ENCODE measurements around the gene OTUD6A. TPM values are rescaled to one million over a fixed set of nuclear protein-coding genes. Genes with fewer than 3 reads are reported as not detected.
A peak's percentile ranks its signal among the peaks of the same experiment; 100 is the strongest.
"Not testable (repeated sequence)": the region's sequence is repeated elsewhere in the genome, so short reads cannot be mapped to it uniquely, and the experiment has no call there.

Gene OTUD6A
- total RNA-seq, 1 donor from 2014 or later = not detected

DNA sequence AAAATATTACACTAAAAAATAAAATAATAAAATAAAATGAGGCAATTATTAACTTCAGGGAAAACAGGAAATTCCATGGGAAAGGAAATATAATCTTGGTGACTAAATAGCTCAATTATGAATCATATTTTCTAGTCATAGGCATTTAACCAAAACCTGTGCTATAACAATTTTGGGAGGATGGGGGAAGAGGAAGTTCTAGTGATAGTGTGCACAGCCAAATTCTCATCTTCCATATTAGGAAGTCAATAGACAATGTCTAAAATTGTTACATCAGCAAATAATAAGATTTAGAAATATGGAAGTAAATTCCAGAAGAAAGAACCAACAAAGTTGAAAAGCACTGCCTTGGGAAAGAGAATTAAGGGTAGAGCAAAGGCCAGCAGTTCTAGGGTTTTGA lies 15.3 kb upstream of the OTUD6A start:
- DNase-seq (ENCODE audit: low read depth, low spot score) = peak; percentile 30

DNA sequence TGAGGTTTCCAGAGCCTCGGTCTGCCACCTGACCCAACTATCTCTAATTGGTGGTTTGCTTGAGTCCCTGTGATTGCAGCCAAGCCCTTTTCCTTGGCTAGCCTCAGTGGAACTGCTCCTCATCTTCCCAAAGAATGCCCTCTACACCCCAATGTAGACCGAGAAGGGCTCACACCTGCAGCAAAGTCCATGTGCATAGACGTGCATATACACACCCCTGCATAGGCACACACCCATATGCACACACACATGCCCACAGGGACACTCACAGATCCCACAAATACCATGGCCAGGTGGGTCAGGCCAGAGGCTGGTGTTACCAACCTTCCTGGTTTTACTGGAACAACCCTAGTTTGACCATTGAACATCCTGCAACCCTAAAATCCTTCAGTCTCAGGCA lies 12.9 kb upstream of the OTUD6A start:
- DNase-seq (ENCODE audit: low read depth, low spot score) = no peak

DNA sequence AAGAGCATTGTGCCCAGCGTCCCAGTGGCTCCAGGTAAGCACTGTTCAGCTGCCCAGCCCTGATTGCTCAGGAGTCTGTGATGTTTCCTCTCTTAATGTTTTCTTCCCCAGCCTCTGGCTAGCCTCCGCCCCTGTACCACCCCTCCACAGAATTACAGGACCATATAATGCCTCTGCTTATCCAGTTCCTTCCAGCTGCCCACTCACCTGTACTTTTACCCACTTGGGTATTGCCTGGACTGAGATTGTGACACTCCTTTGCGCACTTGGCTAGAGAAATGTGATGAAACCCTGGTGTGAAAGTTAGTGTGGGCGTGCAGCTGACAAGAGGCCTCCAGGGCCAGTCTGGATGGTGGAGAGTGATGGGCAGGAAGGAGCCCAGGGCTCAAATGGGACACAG lies 12.3 kb upstream of the OTUD6A start, which contains the start of gene AWAT2:
Gene AWAT2 (minus strand): TSS at position 14 of the 400 bp plus-strand sequence. CDS start 6 bp downstream, at position 8.
- no peak for DNase-seq (ENCODE audit: low read depth, low spot score)

DNA sequence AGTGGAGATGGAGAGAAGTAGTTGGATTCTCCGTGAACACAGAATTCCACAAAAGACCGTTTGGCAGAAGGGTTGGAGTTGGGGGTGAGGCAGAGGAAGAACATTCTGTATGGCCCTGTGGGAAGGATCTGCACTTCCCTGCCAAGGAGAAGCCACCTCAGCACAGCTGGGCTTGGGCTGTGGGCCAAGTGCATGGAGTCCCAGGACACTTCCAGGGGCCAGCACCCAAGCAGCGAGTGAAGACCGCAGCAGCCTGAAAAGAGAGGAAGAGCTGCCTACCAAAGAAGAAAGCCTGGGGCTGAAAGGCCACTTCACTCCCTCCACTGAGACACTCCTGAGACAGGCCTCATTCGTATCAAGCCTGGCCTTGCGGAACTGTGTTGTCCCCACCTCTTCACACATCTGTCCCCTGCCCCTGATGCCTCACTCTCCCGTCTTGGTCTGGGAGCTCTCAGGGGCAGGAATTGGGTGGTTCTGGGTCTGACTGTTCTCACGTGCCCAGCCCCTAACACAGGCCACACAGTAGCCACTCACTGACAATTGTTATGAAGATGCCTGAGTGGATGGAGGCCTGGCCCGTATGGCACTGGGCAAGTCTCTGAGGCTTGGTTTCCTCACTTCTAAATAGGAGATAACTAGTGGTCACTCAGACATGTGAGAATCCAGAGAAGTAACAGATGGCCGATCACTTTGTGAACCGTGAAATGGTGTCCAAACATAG lies 9.2 kb upstream of the OTUD6A start:
- no peak for DNase-seq (ENCODE audit: low read depth, low spot score)

DNA sequence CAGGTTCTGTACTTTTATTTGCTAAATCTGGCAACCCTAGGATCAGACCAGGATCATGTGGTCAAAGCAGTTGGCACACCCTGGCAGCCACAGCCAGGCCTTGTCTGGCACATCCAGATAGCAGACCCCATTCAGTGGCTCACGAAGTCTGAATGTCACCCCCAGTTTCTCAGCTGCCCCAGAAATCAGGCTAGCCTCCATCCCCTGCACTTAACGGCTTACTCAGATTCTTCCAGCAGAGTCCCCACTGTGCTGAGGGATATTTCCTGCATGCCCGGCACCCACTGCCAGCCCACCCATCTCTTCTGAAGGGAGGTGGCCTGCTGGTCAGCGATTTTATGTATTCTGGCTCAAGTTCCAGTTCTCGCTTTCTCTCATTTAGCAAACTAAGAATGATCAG lies 7.9 kb upstream of the OTUD6A start:
- no peak for DNase-seq (ENCODE audit: low read depth, low spot score)

DNA sequence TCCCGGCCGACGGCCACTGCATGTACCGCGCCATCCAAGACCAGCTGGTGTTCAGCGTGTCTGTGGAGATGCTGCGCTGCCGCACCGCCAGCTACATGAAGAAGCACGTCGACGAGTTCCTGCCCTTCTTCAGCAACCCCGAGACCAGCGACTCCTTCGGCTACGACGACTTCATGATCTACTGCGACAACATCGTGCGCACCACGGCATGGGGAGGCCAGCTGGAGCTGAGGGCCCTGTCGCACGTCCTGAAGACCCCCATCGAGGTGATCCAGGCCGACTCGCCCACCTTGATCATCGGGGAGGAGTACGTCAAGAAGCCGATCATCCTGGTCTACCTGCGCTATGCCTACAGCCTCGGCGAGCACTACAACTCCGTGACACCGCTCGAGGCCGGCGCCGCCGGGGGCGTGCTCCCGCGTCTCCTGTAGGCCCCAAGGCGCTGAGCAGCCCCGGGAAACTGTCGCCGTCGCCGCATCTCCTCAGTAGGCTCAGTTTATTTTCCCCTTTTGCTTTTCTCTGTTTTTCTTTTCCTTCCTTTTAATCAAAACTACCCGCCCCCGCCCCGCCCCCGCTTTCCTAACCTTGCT lies 799 bp downstream of the OTUD6A start:
- DNase-seq (ENCODE audit: low read depth, low spot score) = no peak

DNA sequence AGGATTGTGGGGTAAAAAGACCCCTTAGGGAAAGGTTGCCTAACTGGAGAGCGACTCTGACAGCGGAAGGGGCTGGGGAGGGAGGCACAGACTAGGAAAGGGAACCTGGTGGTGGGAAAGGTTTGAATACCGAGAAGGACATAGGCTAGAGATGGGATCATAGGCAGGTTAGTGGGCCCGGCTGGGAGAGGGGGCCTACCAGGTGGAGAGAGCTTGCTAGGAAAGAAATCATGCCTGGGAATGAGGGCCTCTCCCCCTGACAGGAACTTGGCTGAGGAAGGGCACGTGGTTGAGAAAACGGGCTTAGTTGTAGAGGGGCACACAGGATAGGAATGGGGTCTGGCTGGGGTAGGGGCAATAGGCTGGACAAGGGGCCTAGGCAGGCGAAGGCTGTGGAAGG lies 4.4 kb downstream of the OTUD6A start:
- no peak for DNase-seq (ENCODE audit: low read depth, low spot score)

DNA sequence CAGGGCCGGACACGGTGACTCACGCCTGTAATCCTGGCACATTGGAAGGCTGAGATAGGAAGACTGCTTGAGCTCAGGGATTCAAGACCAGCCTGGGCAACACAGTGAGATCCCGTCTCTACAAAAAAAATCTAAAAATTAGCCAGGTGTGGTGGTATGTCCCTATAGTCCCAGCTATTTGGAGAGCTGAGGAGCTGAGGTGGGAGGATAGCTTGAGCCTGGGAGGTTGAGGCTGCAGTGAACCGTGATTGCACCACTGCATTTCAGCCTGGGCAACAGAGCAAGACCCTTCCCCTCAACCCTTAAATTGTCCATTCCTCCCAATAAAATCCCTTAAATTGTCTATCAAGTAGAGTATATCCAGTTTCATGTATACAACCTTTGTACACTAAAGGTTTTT lies 17.0 kb downstream of the OTUD6A start:
- no peak for DNase-seq (ENCODE audit: low read depth, low spot score)

DNA sequence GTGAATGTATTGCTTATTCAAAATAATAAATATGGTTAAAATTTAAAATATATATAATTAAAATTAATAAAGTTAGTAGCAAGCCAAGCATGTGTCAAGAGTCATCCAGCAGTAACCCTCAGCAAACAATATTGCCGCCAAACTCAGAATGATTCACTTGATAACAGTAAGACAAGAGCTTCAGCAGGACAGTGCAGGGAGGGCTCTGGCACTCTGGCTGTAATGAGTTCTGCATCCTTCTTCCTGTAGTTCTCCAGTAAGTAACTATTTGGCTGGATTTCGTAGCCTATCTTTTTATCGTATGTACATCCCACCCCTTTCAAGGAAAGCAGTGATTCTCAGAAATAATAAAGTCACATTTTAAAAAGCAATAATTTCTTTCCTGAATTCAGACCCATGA lies 17.6 kb downstream of the OTUD6A start:
- DNase-seq (ENCODE audit: low read depth, low spot score) = no peak

DNA sequence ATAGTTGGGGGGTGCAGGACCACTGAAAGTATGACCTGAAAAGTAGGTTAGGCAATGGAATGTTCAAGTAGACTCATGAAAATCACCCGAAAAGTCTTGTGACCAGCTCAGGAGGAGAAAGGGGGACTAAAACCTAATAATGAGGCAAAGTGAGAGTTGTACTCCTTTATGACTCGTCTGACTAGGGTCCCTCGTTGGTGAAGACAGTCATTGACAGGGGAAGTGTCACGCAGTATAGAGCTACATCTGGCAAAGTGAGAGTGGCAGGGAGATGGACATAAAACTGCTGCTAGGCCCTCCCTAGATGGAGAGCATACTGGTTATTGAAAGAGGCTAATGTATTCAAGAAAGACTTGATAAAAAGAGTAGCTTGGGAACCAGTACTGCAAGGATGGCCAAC lies 20.5 kb downstream of the OTUD6A start:
- DNase-seq (ENCODE audit: low read depth, low spot score) = no peak

DNA sequence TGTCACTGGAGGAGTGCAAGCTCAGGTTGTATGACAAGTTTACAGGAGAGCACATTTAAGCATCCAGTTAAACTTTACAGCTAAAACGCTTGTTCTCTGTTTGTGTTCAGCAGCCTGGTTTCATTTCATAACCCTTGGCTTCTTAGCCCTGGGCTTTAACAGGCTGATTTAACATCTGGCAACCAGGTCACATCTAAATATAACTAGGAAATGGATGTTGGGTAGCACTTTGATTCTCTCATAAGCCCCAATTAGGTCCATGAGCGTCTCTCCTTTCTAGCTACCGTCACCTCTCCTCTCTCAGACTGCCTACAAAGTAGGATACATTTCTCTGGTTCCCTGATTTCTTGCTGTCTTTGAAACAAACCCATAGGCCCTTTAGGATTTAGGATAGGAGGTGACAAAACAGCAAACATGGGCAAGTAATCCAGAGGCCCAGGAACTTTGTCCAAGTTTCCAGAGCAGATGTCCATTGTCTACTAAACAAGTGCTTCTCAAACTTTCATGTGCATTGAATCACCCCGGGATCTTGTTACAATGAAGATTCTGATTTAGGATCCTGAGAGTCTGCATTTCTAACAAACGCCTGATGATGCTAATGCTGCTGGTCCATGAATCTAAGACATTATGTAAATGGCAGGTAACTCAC lies 22.5 kb downstream of the OTUD6A start:
- no peak for DNase-seq (ENCODE audit: low read depth, low spot score)

DNA sequence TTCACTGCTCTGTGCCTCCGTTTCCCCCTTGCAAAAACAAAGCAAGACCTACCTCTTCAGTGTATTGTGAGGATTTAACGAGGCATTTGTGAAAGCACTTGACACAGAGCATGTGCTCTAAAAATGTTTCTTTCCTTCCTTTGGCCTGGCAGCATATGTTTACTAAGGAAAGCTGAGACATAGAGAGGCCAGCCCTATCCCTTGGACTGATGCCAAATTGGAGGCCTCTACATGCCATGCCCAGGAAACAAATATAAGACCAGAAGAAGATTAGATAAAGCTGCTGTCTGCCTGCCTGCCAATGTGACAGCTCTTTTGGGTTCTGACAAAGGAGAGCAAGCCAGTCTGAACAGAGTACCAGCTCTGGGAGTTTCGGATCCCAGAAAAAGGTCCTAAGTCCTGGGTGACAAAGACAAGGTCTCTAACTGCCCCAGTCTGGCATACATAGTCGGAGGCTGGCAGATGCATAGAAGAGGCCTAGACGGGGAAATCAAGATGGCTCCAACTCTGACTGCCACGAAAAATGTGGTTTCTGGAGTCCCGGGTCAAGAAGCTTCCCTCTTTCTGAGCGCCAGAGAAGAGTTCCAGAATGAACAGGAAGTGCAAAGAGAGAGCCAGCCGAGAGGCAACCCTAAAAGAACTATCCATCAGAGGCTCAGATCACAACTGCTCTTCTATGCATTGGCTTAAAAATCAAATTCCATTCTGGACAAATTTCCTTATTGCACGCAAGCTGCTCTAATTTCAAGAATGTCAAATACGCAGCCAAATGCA lies 25.8 kb downstream of the OTUD6A start:
- peak; percentile 35 for DNase-seq (ENCODE audit: low read depth, low spot score)

DNA sequence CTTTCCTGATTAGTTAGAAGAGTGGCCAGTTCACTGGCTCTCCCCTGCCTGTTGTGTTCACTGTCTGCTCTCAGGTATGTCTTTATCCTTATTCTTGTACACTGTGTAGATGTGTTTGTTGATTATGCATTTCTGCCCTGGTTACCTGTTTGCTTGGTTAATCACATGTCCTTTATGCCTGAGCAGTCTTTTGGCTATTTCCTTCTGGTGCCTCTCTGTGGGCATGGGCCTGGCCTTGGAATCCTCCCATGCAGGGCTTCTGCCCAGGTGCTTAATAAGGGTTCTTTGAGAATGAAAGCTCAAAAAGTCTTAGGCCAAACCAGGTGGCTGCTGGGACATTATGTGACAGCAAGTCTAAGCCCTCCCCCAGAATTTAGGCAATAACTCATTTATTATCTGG lies 26.5 kb downstream of the OTUD6A start:
- DNase-seq (ENCODE audit: low read depth, low spot score) = no peak

DNA sequence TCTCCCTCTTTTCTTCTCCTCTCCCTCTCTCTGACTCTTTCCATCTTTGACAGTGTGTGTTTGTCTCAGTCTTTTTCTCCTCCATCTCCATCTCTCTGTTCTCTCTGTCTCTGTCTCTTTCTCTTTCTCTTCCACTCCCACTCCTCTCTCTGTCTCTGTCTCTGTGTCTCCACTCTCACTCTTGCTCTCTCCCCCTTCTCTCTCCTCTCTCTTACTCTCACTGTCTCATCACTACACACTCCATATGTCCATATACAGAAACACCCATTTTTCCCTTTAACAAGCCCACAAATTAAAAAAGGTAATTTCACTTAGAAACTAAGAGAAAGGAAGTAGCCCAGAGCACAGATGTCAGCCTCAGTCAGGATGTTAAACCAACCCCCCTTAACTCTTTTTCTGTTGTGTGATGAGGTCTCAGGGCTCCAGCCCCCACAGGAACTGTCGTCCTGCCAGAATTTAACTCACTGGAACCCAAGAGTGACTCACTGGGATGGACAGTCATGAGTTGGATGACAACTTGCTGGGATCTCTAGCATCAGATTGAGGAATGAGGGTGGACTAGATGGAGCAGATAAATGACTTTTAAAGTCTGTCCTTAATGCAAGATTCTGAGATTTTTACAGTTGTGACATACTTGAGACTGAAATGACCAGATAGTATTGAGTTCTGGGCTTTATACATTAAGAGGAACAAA lies 27.5 kb downstream of the OTUD6A start:
- no peak for DNase-seq (ENCODE audit: low read depth, low spot score)

DNA sequence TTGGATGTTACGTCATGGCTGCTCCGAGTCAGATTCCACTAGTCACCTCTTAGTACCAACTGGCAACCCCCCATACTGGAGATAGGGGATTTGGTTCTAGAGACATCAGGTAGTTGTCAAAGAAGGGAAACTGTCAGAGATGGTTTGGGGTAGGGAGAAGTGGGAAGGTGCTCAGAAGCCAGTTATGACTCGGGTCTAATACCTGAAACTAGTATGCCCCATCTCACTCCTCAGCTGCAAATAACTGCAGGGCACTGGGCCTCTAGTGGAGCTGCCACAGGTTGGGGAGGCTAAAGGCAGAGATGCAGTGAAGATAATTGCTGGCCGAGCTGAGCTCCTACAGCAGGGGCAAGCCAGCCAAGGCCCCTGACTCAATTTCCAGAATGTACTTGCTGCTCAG lies 30.0 kb downstream of the OTUD6A start:
- no peak for DNase-seq (ENCODE audit: low read depth, low spot score)

DNA sequence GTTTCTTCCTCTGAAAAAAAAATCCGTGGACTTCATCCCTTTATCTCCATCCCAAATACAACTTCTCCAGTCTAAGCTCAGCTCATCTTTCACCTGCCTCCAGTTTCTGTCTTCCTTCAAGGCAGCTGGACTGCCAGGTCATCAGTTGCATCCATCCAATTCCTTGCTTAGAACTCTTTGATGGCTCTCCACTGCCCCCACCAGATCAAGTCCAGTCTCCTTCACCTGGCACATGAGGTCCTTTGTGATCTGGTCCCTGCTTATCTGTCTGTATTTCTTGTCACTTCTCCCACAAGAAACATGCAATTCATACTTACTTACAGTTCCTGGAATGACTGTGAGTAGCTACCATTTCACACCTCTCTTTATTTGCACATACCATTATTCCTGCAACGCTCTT lies 33.8 kb downstream of the OTUD6A start:
- DNase-seq (ENCODE audit: low read depth, low spot score) = no peak

DNA sequence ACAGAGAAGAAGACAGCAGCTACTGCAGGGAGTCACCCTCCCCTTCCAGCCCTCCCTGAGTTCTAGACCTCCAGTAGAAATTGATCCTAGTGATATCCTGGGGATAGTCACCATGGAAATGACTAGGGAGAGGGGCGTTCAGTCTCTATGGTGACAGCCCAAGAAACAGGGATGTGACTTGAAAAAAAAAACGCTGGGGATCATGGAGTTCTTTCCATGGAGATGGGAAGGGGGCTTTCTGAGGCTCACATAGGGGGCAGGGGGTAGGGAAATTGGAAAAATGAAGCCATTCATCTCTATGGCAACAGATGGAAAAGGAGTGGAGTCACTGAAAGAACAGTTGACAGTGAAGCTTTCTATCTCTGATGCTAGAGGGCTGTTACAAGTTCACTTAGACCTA lies 43.0 kb downstream of the OTUD6A start:
- no peak for DNase-seq (ENCODE audit: low read depth, low spot score)

DNA sequence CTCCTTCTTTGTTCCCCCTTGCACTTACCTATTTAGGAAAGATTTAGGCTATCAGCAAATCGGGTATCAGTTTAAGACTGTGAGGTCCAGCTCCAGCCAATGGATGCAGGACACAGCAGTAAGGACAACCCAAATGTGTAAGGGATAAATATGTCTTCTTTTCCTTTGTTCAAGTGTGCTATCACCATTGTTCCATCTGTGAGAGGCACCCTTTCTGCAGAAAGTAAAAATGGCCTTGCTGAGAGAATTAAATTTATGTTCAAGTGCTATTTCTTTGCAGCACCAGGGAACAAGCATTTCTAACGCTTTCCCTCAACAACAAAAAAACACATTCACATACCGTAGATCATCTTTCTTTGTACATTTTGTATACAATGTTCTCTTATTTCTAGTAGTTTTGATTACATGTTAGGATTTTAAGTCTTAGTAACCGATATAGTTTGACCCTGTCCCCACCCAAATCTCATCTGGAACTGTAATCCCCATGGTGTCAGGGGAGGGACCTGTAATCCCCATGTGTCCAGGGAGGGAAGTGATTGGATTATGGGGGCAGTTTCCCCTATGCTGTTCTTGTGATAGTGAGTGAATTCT lies 49.3 kb downstream of the OTUD6A start:
- not testable (repeated sequence) for DNase-seq (ENCODE audit: low read depth, low spot score)

All from pulmonary artery endothelial cell (primary cell).